ENCODE results near the gene DR1. TPM values are rescaled to one million over a fixed set of nuclear protein-coding genes. Genes with fewer than 3 reads are reported as not detected.

DR1 gene
- total RNA-seq, result 10 to 100 TPM; 12.3 to 47.5 (median 32.9) TPM

DNA sequence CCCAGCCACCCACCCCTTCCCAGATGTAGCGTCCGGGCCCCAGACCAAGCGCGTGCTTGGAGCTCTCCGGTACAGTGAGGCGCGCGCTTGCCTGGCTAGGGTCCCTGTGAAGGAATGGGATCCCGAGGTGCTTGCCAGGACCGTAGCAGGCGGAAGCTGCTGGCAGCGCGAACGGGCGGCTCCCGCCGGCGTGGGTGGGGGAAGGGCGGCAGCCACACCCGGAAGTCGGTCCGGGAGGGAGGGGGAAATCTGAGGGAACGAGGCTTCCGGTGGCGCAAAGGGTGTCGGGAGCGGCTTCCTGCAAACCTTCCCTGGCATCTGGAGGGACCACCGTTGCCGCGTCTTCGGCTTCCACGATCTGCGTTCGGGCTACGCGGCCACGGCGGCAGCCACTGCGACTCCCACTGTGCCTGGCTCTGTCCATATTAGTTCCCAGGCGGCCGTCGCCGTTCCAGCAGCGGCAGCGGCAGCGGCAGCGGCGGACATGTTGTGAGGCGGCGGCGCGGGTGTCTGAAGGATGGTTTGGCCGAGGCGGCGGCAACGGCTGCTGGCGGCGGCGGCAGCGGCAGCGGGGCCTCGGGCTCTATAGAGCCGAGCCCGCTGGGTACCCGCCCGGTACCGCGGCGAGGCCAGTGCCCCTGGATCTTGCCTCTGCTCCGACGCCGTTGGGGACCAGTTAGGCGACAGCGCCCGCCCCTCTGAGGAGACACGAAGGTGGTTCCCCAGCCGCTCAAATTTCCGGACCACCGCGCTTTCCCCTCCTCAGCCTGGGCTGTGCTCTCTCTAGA is at the start of gene DR1:
Gene DR1, plus strand, starts transcription at position 275 of the 788 bp plus-strand sequence. CDS start 739 bp downstream, outside the sequence.
- intact Hi-C loops (cut with DNase I; ENCODE audit: low total_unique reads) (no loop called here), in situ Hi-C loops (cut with MboI; ENCODE audit: low pct_ligation_motif_present in 1 of 4, low pct_unique_long_range_greater_than_20kb in 1 of 4, low sequenced_read_pairs in 3 of 4) (no loop called here)
- TF ChIP-seq POLR2A (IDR thresholded peaks at IDR 0.05), result peak; percentile 95
- TF ChIP-seq POLR2AphosphoS5 (IDR thresholded peaks at IDR 0.05), result peak; percentile 92 to 98 (median 98)
- TF ChIP-seq EP300 (IDR thresholded peaks at IDR 0.05; ENCODE audit: low read depth), result peak; percentile 66
- no peak for TF ChIP-seq CTCF (IDR thresholded peaks at IDR 0.05)
- WGBS, 2 donors (ENCODE audit: low coverage in 1 of 2), result 0% methylated on average over 69 of the region's 80 CpGs; no CpG with 5 or more reads in 1 of the 2 donors
- Histone ChIP-seq H3K9me3 (no peaks in the 10 kb centered on the region), H3K4me3 (peak within 1 kb of the TSS; percentile 82 to 96 (median 90)), H3K36me3 (no peaks in the 10 kb centered on the region), H3K27ac (peak within 1 kb of the TSS; percentile 95 to 96 (median 96)), H3K4me1 (peaks cover 6 to 49% (median 21%) of the 10 kb centered on the region in 4 donors), H3K27me3 (no peaks in the 10 kb centered on the region)
- peak; percentile 95 for DNase-seq

DNA sequence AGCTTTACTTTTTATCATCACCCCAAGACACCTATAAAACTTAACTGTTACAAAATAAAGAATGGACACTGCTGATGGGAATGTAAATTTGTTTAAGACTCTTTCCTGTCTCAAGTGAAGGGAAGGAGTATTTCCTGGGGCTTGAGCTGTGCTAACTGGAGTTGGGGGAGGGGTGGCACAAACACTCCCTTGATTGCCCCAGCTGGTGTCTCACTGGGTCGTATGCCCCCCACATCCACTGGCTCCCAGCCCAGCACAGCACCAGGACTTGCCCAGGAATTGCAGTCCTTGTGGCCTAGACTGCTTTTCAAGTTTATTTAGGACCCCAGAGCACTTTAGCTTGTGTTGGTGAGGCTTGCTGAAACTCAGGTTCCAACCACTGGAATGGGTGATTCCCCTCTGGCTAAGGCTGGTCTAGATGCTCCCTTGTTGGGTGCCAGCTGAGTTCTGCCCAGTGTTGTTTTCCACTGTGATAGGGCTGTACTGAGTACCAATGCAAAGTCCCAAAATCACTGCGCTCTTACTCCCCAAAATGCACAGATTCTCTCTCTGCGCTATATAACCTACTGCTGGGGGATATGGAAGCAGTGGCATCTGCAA is 49.1 kb upstream of the DR1 start:
- H3K27ac ChIP-seq, result no peak overlapping the region
- no peaks in the 10 kb centered on the region for H3K4me1 ChIP-seq
- no peaks in the 10 kb centered on the region for H3K36me3 ChIP-seq
- TF ChIP-seq POLR2AphosphoS5 (IDR thresholded peaks at IDR 0.05) (no peak), EP300 (IDR thresholded peaks at IDR 0.05; ENCODE audit: low read depth) (no peak), CTCF (IDR thresholded peaks at IDR 0.05) (no peak), POLR2A (IDR thresholded peaks at IDR 0.05) (no peak)
- WGBS, 2 donors (ENCODE audit: low coverage in 1 of 2), result 84 to 100% methylated on average over 2 to 3 of the region's 3 CpGs
- H3K9me3 ChIP-seq, result no peaks in the 10 kb centered on the region
- H3K4me3 ChIP-seq, result no peak overlapping the region
- no peak for DNase-seq
- intact Hi-C loops (cut with DNase I; ENCODE audit: low total_unique reads), result no loop called here
- in situ Hi-C loops (cut with MboI; ENCODE audit: low pct_ligation_motif_present in 1 of 4, low pct_unique_long_range_greater_than_20kb in 1 of 4, low sequenced_read_pairs in 3 of 4), result no loop called here
- no peaks in the 10 kb centered on the region for H3K27me3 ChIP-seq

DNA sequence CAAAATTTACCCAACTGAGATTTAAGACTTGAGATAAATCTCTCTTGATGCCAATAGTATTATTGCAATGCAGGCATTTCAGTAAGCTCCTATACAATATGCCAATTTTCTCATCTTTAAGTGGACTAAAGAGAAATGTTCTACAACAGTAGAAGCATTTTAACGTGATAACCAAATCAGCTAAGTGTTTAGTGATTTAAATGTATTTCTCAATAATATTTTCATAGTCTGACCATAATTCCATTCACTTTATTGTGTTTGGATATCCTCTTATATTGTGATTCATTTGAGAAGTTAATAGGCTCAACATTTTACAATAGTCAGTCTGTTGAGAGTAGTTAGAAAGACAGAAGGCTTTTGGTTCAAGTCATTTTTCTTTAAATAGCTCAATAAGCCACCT is 44.6 kb upstream of the DR1 start:
- no peaks in the 10 kb centered on the region for H3K27me3 ChIP-seq
- no peak for DNase-seq
- no peaks in the 10 kb centered on the region for H3K9me3 ChIP-seq
- no peaks in the 10 kb centered on the region for H3K4me1 ChIP-seq
- no peak overlapping the region for H3K4me3 ChIP-seq
- intact Hi-C loops (cut with DNase I; ENCODE audit: low total_unique reads) (no loop called here), in situ Hi-C loops (cut with MboI; ENCODE audit: low pct_ligation_motif_present in 1 of 4, low pct_unique_long_range_greater_than_20kb in 1 of 4, low sequenced_read_pairs in 3 of 4) (loop anchor here in 3 of 4 donors (10.0 to 25.0 kb wide), 4 partner anchors 114 to 536 kb away; partner anchors contain the start of gene FNBP1L (in 1 of the 3))
- no peaks in the 10 kb centered on the region for H3K36me3 ChIP-seq
- TF ChIP-seq POLR2A (IDR thresholded peaks at IDR 0.05) (no peak), POLR2AphosphoS5 (IDR thresholded peaks at IDR 0.05) (no peak), EP300 (IDR thresholded peaks at IDR 0.05; ENCODE audit: low read depth) (no peak), CTCF (IDR thresholded peaks at IDR 0.05) (no peak)
- 60 to 72% methylated on average over 1 of the region's 1 CpG for WGBS, 2 donors (ENCODE audit: low coverage in 1 of 2)
- H3K27ac ChIP-seq, result no peak overlapping the region

DNA sequence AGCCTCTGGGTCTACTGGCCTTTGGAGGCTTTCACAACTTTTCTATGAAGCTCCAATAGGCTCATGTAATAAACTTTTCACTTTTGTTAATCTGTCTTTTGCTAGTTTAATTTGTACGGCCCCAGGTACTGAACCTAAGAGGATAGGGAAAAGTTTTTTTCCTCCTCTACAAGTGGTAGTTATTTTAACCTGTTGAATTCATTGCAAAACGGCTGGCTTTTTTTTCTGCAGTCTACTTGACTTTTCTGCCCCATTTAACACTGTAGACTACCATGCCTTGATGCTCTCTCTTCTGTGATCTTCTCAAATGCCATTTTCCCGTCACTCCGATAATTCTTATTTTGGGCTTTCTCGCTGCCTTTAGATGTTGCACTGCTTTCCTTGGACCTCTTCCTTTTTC is 43.6 kb upstream of the DR1 start:
- in situ Hi-C loops (cut with MboI; ENCODE audit: low pct_ligation_motif_present in 1 of 4, low pct_unique_long_range_greater_than_20kb in 1 of 4, low sequenced_read_pairs in 3 of 4), result loop anchor here in 3 of 4 donors (10.0 to 25.0 kb wide), 4 partner anchors 113 to 535 kb away; partner anchors contain the start of gene FNBP1L (in 1 of the 3)
- DNase-seq, result no peak

More for the DNA sequence above, 43.6 kb upstream of the DR1 start:
- 87% methylated on average over 5 of the region's 5 CpGs for WGBS, 2 donors (ENCODE audit: low coverage in 1 of 2)
- no peaks in the 10 kb centered on the region for H3K9me3 ChIP-seq
- H3K4me1 ChIP-seq, result no peaks in the 10 kb centered on the region
- intact Hi-C loops (cut with DNase I; ENCODE audit: low total_unique reads), result no loop called here
- H3K27ac ChIP-seq, result no peak overlapping the region
- TF ChIP-seq EP300 (IDR thresholded peaks at IDR 0.05; ENCODE audit: low read depth) (no peak), CTCF (IDR thresholded peaks at IDR 0.05) (no peak), POLR2AphosphoS5 (IDR thresholded peaks at IDR 0.05) (no peak), POLR2A (IDR thresholded peaks at IDR 0.05) (no peak)
- no peaks in the 10 kb centered on the region for H3K36me3 ChIP-seq
- no peaks in the 10 kb centered on the region for H3K27me3 ChIP-seq
- H3K4me3 ChIP-seq, result no peak overlapping the region

Measured in transverse colon (tissue), 4 donors.